ENCODE data around the gene MTOR.

Gene MTOR

DNA sequence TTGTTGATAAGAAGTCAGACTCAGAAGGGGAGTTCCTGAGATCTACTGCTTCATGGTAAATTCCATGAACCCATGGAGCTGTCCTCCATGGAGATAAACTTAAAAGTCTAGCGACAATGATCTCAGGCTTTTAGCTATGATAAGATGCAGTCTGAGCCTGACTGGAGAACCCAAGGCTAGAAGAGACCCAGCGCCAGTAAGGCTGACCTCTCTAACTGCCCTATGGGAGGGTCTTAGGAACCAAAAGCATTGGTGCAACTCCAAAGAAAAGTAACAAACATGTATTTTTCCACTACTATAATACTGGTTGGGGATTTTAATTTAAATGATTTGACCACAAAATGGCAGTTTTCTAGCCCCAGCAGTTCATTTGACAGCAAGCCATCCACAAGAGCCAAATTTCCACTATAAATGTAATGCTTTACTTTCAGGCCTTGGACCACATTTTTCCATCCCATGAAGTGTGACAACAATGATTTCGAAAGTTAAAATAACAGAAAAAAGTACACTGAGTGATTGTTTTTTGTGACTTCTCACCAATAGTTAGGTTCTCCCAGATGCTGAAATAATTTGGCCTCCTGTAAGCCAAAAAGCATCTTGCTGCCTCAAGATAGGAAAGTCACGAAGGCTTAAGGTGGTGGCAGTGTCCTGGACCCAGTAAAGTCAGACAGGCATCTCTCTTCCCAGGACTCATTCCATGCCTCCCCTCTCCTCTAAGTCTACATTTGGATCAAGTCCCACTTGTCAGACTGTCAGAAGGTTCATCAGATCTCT is 119.5 kb downstream of the MTOR start:
- Histone ChIP-seq H3K4me2 (no peak overlapping the region), H4K20me1 (ENCODE audit: insufficient read depth) (no peaks in the 10 kb centered on the region), H3K9ac (no peak overlapping the region), H2AFZ (ENCODE audit: low read depth) (no peak overlapping the region), H3K4me3 (IDR thresholded peaks at IDR 0.05; ENCODE audit: insufficient read depth, low read depth, low read length) (no peak overlapping the region), H3K79me2 (ENCODE audit: insufficient read depth, low read depth) (no peaks in the 10 kb centered on the region), H3K27ac (no peak overlapping the region), H3K36me3 (ENCODE audit: insufficient read depth) (no peaks in the 10 kb centered on the region), H3K4me1 (ENCODE audit: low read depth, poor library complexity, severe bottlenecking) (peaks cover 3% of the 10 kb centered on the region), H3K27me3 (ENCODE audit: insufficient read depth, low read depth) (no peaks in the 10 kb centered on the region)
- TF ChIP-seq CTCF (conservative IDR thresholded peaks at IDR 0.05; ENCODE audit: low read depth, low read length): no peak

GRCh38 chr1:11138952-11139351 is 123.4 kb downstream of the MTOR start:
- H3K79me2 ChIP-seq (ENCODE audit: insufficient read depth, low read depth): no peaks in the 10 kb centered on the region
- no peak overlapping the region for H3K9ac ChIP-seq
- no peak overlapping the region for H2AFZ ChIP-seq (ENCODE audit: low read depth)
- no peak overlapping the region for H3K27ac ChIP-seq
- H3K4me3 ChIP-seq (IDR thresholded peaks at IDR 0.05; ENCODE audit: insufficient read depth, low read depth, low read length): no peak overlapping the region
- no peak overlapping the region for H3K4me2 ChIP-seq
- no peaks in the 10 kb centered on the region for H4K20me1 ChIP-seq (ENCODE audit: insufficient read depth)
- H3K4me1 ChIP-seq (ENCODE audit: low read depth, poor library complexity, severe bottlenecking): peaks cover under 1% of the 10 kb centered on the region
- no peaks in the 10 kb centered on the region for H3K27me3 ChIP-seq (ENCODE audit: insufficient read depth, low read depth)
- H3K36me3 ChIP-seq (ENCODE audit: insufficient read depth): no peaks in the 10 kb centered on the region
- TF ChIP-seq CTCF (conservative IDR thresholded peaks at IDR 0.05; ENCODE audit: low read depth, low read length): no peak

GRCh38 chr1:11138029-11138428 is 124.3 kb downstream of the MTOR start:
- Histone ChIP-seq H3K4me1 (ENCODE audit: low read depth, poor library complexity, severe bottlenecking) (no peaks in the 10 kb centered on the region), H3K27me3 (ENCODE audit: insufficient read depth, low read depth) (no peaks in the 10 kb centered on the region), H3K9ac (no peak overlapping the region), H3K27ac (no peak overlapping the region), H4K20me1 (ENCODE audit: insufficient read depth) (no peaks in the 10 kb centered on the region), H3K4me2 (no peak overlapping the region), H2AFZ (ENCODE audit: low read depth) (no peak overlapping the region), H3K79me2 (ENCODE audit: insufficient read depth, low read depth) (no peaks in the 10 kb centered on the region), H3K36me3 (ENCODE audit: insufficient read depth) (no peaks in the 10 kb centered on the region), H3K4me3 (IDR thresholded peaks at IDR 0.05; ENCODE audit: insufficient read depth, low read depth, low read length) (no peak overlapping the region)
- TF ChIP-seq CTCF (conservative IDR thresholded peaks at IDR 0.05; ENCODE audit: low read depth, low read length): no peak

GRCh38 chr1:11134898-11135266 is 127.5 kb downstream of the MTOR start:
- Histone ChIP-seq H3K4me1 (ENCODE audit: low read depth, poor library complexity, severe bottlenecking) (no peaks in the 10 kb centered on the region), H3K4me2 (no peak overlapping the region)

More at GRCh38 chr1:11134898-11135266, 127.5 kb downstream of the MTOR start:
- Histone ChIP-seq H3K79me2 (ENCODE audit: insufficient read depth, low read depth) (no peaks in the 10 kb centered on the region), H3K27ac (no peak overlapping the region), H2AFZ (ENCODE audit: low read depth) (no peak overlapping the region), H3K27me3 (ENCODE audit: insufficient read depth, low read depth) (no peaks in the 10 kb centered on the region), H3K9ac (no peak overlapping the region), H3K4me3 (IDR thresholded peaks at IDR 0.05; ENCODE audit: insufficient read depth, low read depth, low read length) (no peak overlapping the region), H4K20me1 (ENCODE audit: insufficient read depth) (no peaks in the 10 kb centered on the region), H3K36me3 (ENCODE audit: insufficient read depth) (no peaks in the 10 kb centered on the region)
- TF ChIP-seq CTCF (conservative IDR thresholded peaks at IDR 0.05; ENCODE audit: low read depth, low read length): no peak

Data from KMS-11 (cell line).